Activated CD4-positive, alpha-beta T cell treated with anti-CD3 and anti-CD28 coated beads, Interleukin-2, amount 50 U/mL, for 16 hours (primary cell): ENCODE measurements around the gene THPO.

Experiments used
- DNase-seq: peaks from one replicate; pipeline ENCODE4 v3.0.0-alpha.2; 2020

The THPO gene

DNA sequence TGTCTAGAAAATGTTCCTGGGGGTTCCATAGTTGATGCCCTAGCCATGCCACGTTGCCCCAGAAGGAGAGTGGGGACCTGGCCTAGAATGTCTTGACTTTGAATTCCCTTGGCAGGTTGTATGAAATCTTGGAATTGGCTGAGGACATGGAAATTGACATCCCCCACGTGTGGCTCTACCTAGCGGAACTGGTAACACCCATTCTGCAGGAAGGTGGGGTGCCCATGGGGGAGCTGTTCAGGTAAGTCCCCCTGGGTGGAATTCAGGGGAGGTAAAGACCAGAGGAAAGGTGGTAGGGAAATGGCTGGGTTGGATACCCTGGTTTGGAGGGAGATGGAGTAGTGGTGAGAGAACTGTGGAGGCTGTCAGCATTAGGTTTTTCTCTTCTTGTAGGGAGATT is 49.5 kb downstream of the THPO start:
- DNase-seq = no peak

DNA sequence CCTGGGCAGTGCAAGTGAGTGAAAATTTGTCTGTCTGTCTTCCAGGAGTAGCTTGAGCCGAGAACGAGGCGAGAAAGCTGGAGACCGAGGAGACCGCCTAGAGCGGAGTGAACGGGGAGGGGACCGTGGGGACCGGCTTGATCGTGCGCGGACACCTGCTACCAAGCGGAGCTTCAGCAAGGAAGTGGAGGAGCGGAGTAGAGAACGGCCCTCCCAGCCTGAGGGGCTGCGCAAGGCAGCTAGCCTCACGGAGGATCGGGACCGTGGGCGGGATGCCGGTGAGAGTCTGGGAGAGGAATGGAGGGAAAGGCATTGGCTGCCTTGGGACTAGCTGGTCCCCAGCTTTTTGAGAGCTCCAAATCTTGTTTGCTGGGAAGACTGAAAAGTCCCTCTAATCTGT is 50.8 kb downstream of the THPO start:
- no peak for DNase-seq

DNA sequence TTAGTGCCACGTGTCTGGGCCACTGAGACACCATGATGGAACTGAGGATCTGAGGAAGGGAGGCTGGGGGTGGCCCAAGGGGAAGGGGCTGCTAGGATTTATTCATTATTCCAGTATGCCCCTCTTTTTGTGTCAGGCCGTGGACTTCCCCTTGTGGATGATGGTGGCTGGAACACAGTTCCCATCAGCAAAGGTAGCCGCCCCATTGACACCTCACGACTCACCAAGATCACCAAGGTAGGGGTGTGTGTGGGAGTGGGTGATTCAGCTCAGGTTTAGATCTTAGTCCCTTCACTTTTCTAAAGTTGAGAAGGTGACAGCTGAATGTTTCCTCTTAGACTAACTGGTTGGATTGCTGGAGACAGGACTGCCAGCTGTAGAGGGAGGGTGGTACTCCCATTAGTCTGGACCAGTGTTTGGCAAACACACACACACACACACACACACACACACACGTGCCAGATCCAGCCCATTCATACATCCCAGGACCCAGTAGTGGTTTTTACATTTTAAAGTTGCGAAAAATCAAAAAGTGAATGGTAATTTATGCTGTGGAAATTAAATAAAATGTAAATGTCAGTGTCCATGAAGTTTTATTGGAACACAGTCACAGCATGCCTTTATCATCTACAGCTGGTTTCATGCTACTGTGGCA is 52.2 kb downstream of the THPO start:
- no peak for DNase-seq

DNA sequence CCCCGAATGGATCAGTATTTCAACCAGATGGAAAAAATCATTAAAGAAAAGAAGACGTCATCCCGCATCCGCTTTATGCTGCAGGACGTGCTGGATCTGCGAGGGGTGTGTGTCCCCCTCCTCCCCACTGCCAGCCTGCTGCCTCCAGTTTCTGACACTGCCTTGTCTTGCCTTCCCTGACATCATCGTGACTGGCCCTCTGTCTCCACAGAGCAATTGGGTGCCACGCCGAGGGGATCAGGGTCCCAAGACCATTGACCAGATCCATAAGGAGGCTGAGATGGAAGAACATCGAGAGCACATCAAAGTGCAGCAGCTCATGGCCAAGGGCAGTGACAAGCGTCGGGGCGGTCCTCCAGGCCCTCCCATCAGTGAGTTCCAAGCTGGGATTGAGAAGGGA is 52.7 kb downstream of the THPO start:
- no peak for DNase-seq

DNA sequence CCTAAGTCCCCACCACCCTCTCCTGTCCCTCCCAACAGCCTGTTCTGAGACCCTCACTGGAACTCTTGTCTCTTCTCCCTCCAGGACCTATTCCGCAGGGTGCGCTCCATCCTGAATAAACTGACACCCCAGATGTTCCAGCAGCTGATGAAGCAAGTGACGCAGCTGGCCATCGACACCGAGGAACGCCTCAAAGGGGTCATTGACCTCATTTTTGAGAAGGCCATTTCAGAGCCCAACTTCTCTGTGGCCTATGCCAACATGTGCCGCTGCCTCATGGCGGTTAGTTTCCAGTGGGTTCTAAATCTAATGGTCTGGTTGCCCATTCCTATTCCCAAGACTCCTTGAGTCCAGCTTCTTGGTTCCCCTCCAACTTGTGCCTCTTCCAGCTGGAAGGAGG is 54.3 kb downstream of the THPO start:
- DNase-seq = no peak

DNA sequence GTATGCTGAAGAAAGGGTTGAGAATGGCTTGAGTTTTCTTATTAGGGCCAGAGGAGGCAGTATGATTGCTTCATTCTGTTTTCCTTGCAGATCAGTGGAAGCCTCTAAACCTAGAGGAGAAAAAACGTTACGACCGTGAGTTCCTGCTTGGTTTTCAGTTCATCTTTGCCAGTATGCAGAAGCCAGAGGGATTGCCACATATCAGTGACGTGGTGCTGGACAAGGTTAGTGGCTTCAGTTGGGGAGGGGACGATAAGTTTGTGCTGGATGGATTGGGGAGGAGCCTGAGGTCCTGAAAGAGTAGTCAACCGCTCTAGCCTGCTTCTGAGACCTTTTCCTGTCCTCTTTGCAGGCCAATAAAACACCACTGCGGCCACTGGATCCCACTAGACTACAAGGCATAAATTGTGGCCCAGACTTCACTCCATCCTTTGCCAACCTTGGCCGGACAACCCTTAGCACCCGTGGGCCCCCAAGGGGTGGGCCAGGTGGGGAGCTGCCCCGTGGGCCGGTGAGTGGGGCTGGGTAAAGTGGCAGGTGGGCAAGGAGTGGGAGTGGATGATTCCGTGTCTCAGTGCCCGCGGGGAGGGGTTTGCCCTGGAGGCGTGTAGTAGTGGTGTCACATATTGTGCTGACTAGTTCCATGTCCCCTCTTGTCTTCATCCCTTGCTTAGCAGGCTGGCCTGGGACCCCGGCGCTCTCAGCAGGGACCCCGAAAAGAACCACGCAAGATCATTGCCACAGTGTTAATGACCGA is 55.1 kb downstream of the THPO start:
- no peak for DNase-seq
